ENCODE results near the gene ZNF555. TPM values are rescaled to one million over a fixed set of nuclear protein-coding genes. Genes with fewer than 3 reads are reported as not detected.
A peak's percentile ranks its signal among the peaks of the same experiment; 100 is the strongest.
"Not testable (repeated sequence)": the region's sequence is repeated elsewhere in the genome, so short reads cannot be mapped to it uniquely, and the experiment has no call there.

Gene ZNF555
- total RNA-seq, 1 experiment from 2014 or later = 0.84 TPM

DNA sequence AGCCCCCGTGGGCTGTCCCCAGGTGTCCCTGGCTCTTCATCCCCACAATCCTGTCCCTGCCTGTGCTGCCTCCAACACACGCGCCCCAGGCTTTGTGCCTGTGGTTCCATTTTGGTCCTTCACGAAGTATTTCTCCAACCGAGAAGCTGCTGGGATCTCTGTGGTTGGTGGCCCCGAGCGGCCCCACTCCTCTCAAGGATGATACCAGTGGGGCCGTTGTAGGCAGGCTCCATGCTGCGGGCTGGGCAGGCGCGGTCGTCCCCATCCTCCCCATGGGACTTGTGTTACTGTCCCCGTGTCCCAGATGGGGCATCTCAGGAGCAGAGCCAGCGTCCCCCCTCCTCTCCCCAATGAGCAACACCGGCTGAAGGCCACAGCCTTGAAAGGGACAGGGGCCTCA lies 25.4 kb upstream of the ZNF555 start:
- no TSS peak for BruUV-seq (replicated peaks)
- Histone ChIP-seq H3K9me3 (ENCODE audit: low read length) (no peaks in the 10 kb centered on the region), H4K20me1 (ENCODE audit: low read length) (no peaks in the 10 kb centered on the region), H3K9me2 (replicated peaks; ENCODE audit: low read length) (no peaks in the 10 kb centered on the region), H2AFZ (ENCODE audit: low read length) (no peak overlapping the region), H3K9ac (ENCODE audit: low read length) (no peak overlapping the region), H3K36me3 (ENCODE audit: low read depth, low read length) (no peaks in the 10 kb centered on the region), H3K27ac (ENCODE audit: low read length) (no peak overlapping the region), H3K79me2 (ENCODE audit: low read length) (no peaks in the 10 kb centered on the region), H3K4me2 (ENCODE audit: low read length) (no peak overlapping the region), H3K4me1 (ENCODE audit: insufficient read depth, low read length) (no peaks in the 10 kb centered on the region), H3F3A (ENCODE audit: low read length, unreplicated experiment) (no peaks in the 10 kb centered on the region), H3K4me3 (ENCODE audit: low read length) (no peak overlapping the region), H3K27me3 (ENCODE audit: low read length) (no peaks in the 10 kb centered on the region)
- TF ChIP-seq EZH2 (IDR thresholded peaks at IDR 0.05; ENCODE audit: low read length, unreplicated experiment) (no peak), EZH2phosphoT487 (IDR thresholded peaks at IDR 0.05; ENCODE audit: borderline replicate concordance, low read length) (no peak)
- TF ChIP-seq, protein P1, sequence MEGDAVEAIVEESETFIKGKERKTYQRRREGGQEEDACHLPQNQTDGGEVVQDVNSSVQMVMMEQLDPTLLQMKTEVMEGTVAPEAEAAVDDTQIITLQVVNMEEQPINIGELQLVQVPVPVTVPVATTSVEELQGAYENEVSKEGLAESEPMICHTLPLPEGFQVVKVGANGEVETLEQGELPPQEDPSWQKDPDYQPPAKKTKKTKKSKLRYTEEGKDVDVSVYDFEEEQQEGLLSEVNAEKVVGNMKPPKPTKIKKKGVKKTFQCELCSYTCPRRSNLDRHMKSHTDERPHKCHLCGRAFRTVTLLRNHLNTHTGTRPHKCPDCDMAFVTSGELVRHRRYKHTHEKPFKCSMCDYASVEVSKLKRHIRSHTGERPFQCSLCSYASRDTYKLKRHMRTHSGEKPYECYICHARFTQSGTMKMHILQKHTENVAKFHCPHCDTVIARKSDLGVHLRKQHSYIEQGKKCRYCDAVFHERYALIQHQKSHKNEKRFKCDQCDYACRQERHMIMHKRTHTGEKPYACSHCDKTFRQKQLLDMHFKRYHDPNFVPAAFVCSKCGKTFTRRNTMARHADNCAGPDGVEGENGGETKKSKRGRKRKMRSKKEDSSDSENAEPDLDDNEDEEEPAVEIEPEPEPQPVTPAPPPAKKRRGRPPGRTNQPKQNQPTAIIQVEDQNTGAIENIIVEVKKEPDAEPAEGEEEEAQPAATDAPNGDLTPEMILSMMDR (conservative IDR thresholded peaks at IDR 0.05; ENCODE audit: low read depth, low read length) = no peak
- POLR2A ChIA-PET (ENCODE audit: unreplicated experiment) = no interaction called here
- intact Hi-C loops (cut with micrococcal nuclease) = no loop called here
- ATAC-seq = no peak
- CTCF ChIA-PET = no interaction called here
- no peak for DNase-seq

DNA sequence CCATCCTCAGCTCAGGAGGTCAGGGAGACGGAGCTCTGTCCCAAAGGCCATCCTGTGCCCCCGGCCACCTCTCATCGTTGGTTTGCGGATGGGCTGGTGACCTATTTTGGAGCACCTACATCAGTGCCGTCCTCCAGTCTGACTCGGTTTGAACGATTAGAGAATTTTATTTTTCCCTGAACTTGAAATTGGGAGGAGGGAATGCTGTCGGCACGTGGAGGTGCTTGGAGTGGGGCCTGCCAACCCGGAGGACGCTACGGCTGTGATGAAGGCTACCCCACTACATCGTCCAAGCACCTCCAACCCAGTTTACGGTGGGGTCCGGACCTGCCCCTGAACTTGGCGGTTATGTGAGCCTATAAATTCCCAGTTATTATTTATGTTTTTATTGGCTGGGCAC lies 24.6 kb upstream of the ZNF555 start:
- ChIA-PET CTCF (no interaction called here), POLR2A (ENCODE audit: unreplicated experiment) (no interaction called here)
- Histone ChIP-seq H4K20me1 (ENCODE audit: low read length) (no peaks in the 10 kb centered on the region), H3K4me1 (ENCODE audit: insufficient read depth, low read length) (no peaks in the 10 kb centered on the region), H3K9me3 (ENCODE audit: low read length) (no peaks in the 10 kb centered on the region), H2AFZ (ENCODE audit: low read length) (no peak overlapping the region), H3K9ac (ENCODE audit: low read length) (no peak overlapping the region), H3K27ac (ENCODE audit: low read length) (no peak overlapping the region), H3K79me2 (ENCODE audit: low read length) (no peaks in the 10 kb centered on the region), H3K27me3 (ENCODE audit: low read length) (no peaks in the 10 kb centered on the region), H3K9me2 (replicated peaks; ENCODE audit: low read length) (no peaks in the 10 kb centered on the region), H3K4me3 (ENCODE audit: low read length) (no peak overlapping the region), H3K4me2 (ENCODE audit: low read length) (no peak overlapping the region), H3F3A (ENCODE audit: low read length, unreplicated experiment) (no peaks in the 10 kb centered on the region), H3K36me3 (ENCODE audit: low read depth, low read length) (no peaks in the 10 kb centered on the region)
- TF ChIP-seq EZH2 (IDR thresholded peaks at IDR 0.05; ENCODE audit: low read length, unreplicated experiment) = no peak
- TF ChIP-seq EZH2phosphoT487 (IDR thresholded peaks at IDR 0.05; ENCODE audit: borderline replicate concordance, low read length) = no peak
- TF ChIP-seq, protein P1 (conservative IDR thresholded peaks at IDR 0.05; ENCODE audit: low read depth, low read length) = no peak
- ATAC-seq = no peak
- intact Hi-C loops (cut with micrococcal nuclease) = no loop called here
- no peak for DNase-seq
- no TSS peak for BruUV-seq (replicated peaks)

GRCh38 chr19:2817237-2817829 lies 23.9 kb upstream of the ZNF555 start:
- H3K9me3 ChIP-seq (ENCODE audit: low read length); H4K20me1 ChIP-seq (ENCODE audit: low read length); H3K4me3 ChIP-seq (ENCODE audit: low read length); CTCF ChIA-PET; H2AFZ ChIP-seq (ENCODE audit: low read length); intact Hi-C loops (cut with micrococcal nuclease); BruUV-seq (replicated peaks); H3K79me2 ChIP-seq (ENCODE audit: low read length); H3K36me3 ChIP-seq (ENCODE audit: low read depth, low read length); H3K27ac ChIP-seq (ENCODE audit: low read length); H3K9ac ChIP-seq (ENCODE audit: low read length); H3K9me2 ChIP-seq (replicated peaks; ENCODE audit: low read length); POLR2A ChIA-PET (ENCODE audit: unreplicated experiment); H3K27me3 ChIP-seq (ENCODE audit: low read length); H3K4me2 ChIP-seq (ENCODE audit: low read length); ATAC-seq; H3K4me1 ChIP-seq (ENCODE audit: insufficient read depth, low read length); H3F3A ChIP-seq (ENCODE audit: low read length, unreplicated experiment): not testable (repeated sequence)
- DNase-seq = peak; percentile 41
